ENCODE results near the gene L3MBTL4.

The L3MBTL4 gene

GRCh38 chr18:6031002-6031401 lies 383.7 kb downstream of the L3MBTL4 start:
- DNase-seq (ENCODE audit: low spot score), result no peak

GRCh38 chr18:6024745-6025248 lies 389.9 kb downstream of the L3MBTL4 start:
- no peak for DNase-seq (ENCODE audit: low spot score)

- no peak for DNase-seq (ENCODE audit: low spot score)
Measured at GRCh38 chr18:6023551-6023950, 391.2 kb downstream of the L3MBTL4 start.

- DNase-seq (ENCODE audit: low spot score), result no peak
Measured at GRCh38 chr18:6022845-6023244, 391.9 kb downstream of the L3MBTL4 start.

- no peak for DNase-seq (ENCODE audit: low spot score)
Measured at GRCh38 chr18:6022074-6022444, 392.7 kb downstream of the L3MBTL4 start.

GRCh38 chr18:6021306-6022073 lies 393.2 kb downstream of the L3MBTL4 start:
- no peak for DNase-seq (ENCODE audit: low spot score)

GRCh38 chr18:6018671-6019070 lies 396.0 kb downstream of the L3MBTL4 start:
- no peak for DNase-seq (ENCODE audit: low spot score)

GRCh38 chr18:6017171-6017570 lies 397.5 kb downstream of the L3MBTL4 start:
- DNase-seq (ENCODE audit: low spot score), result no peak

- no peak for DNase-seq (ENCODE audit: low spot score)
Measured at GRCh38 chr18:6015364-6015763, 399.3 kb downstream of the L3MBTL4 start.

GRCh38 chr18:6013171-6013810 lies 401.4 kb downstream of the L3MBTL4 start:
- no peak for DNase-seq (ENCODE audit: low spot score)

GRCh38 chr18:6010921-6011320 lies 403.8 kb downstream of the L3MBTL4 start:
- DNase-seq (ENCODE audit: low spot score), result no peak

GRCh38 chr18:6010284-6010683 lies 404.4 kb downstream of the L3MBTL4 start:
- no peak for DNase-seq (ENCODE audit: low spot score)

- no peak for DNase-seq (ENCODE audit: low spot score)
Measured at GRCh38 chr18:6009756-6010155, 405.0 kb downstream of the L3MBTL4 start.

GRCh38 chr18:6004683-6005082 lies 410.0 kb downstream of the L3MBTL4 start:
- DNase-seq (ENCODE audit: low spot score), result no peak

- DNase-seq (ENCODE audit: low spot score), result no peak
Measured at GRCh38 chr18:6004119-6004518, 410.6 kb downstream of the L3MBTL4 start.

- DNase-seq (ENCODE audit: low spot score), result no peak
Measured at GRCh38 chr18:6001867-6002266, 412.8 kb downstream of the L3MBTL4 start.

- DNase-seq (ENCODE audit: low spot score), result no peak
Measured at GRCh38 chr18:5998907-5999306, 415.8 kb downstream of the L3MBTL4 start.

- no peak for DNase-seq (ENCODE audit: low spot score)
Measured at GRCh38 chr18:5998166-5998881, 416.4 kb downstream of the L3MBTL4 start.

GRCh38 chr18:5997361-5997760 lies 417.4 kb downstream of the L3MBTL4 start:
- DNase-seq (ENCODE audit: low spot score), result no peak

- DNase-seq (ENCODE audit: low spot score), result no peak
Measured at GRCh38 chr18:5995626-5996025, 419.1 kb downstream of the L3MBTL4 start.

- DNase-seq (ENCODE audit: low spot score), result no peak
Measured at GRCh38 chr18:5993938-5994337, 420.8 kb downstream of the L3MBTL4 start.

GRCh38 chr18:5992381-5992780 lies 422.3 kb downstream of the L3MBTL4 start:
- DNase-seq (ENCODE audit: low spot score), result no peak

- no peak for DNase-seq (ENCODE audit: low spot score)
Measured at GRCh38 chr18:5987249-5987648, 427.5 kb downstream of the L3MBTL4 start.

Measured in globus pallidus (tissue), 1 donor.